Measurements from ENCODE around the gene SIGLEC14. TPM values are rescaled to one million over a fixed set of nuclear protein-coding genes. Genes with fewer than 3 reads are reported as not detected.

Gene SIGLEC14
- total RNA-seq, 4 donors from 2014 or later: 0.83 to 2.2 (median 0.98) TPM; not detected in 1

GRCh38 chr19:51653162-51653561 lies 6.5 kb upstream of the SIGLEC14 start:
- no peak for ATAC-seq
- no peak for DNase-seq
- Histone ChIP-seq H3K4me1 (no peaks in the 10 kb centered on the region), H3K9me3 (no peaks in the 10 kb centered on the region), H3K36me3 (no peaks in the 10 kb centered on the region), H3K27me3 (no peaks in the 10 kb centered on the region), H3K4me3 (no peak overlapping the region), H3K27ac (no peak overlapping the region)
- in situ Hi-C loops (cut with MboI; ENCODE audit: low sequenced_read_pairs in 4 of 4) (loop anchor here in 3 of 4 donors (5.0 to 25.0 kb wide), 2 partner anchors 176 to 191 kb away; partner anchors contain the start of genes SIGLEC8 (in 2 of the 3) and CEACAM18 (in 1 of the 3)), intact Hi-C loops (cut with DNase I; ENCODE audit: low total_unique reads) (no loop called here)
- TF ChIP-seq POLR2A (IDR thresholded peaks at IDR 0.05): no peak
- TF ChIP-seq CTCF (IDR thresholded peaks at IDR 0.05 in 4 of 5, conservative IDR thresholded peaks at IDR 0.05 in 1 of 5): no peak

GRCh38 chr19:51652266-51652665 lies 5.6 kb upstream of the SIGLEC14 start:
- TF ChIP-seq POLR2A (IDR thresholded peaks at IDR 0.05): no peak
- no peak for TF ChIP-seq CTCF (IDR thresholded peaks at IDR 0.05 in 4 of 5, conservative IDR thresholded peaks at IDR 0.05 in 1 of 5)
- Histone ChIP-seq H3K27me3 (no peaks in the 10 kb centered on the region), H3K27ac (no peak overlapping the region), H3K4me3 (no peak overlapping the region), H3K4me1 (no peaks in the 10 kb centered on the region), H3K36me3 (no peaks in the 10 kb centered on the region), H3K9me3 (no peaks in the 10 kb centered on the region)
- intact Hi-C loops (cut with DNase I; ENCODE audit: low total_unique reads) (no loop called here), in situ Hi-C loops (cut with MboI; ENCODE audit: low sequenced_read_pairs in 4 of 4) (loop anchor here in 3 of 4 donors (5.0 to 25.0 kb wide), 2 partner anchors 175 to 190 kb away; partner anchors contain the start of genes SIGLEC8 (in 2 of the 3) and CEACAM18 (in 1 of the 3))
- no peak for ATAC-seq
- DNase-seq: no peak

GRCh38 chr19:51651216-51651846 lies 4.7 kb upstream of the SIGLEC14 start:
- Histone ChIP-seq H3K27ac (no peak overlapping the region), H3K4me3 (no peak overlapping the region), H3K27me3 (no peaks in the 10 kb centered on the region), H3K36me3 (no peaks in the 10 kb centered on the region), H3K4me1 (no peaks in the 10 kb centered on the region), H3K9me3 (no peaks in the 10 kb centered on the region)
- in situ Hi-C loops (cut with MboI; ENCODE audit: low sequenced_read_pairs in 4 of 4) (loop anchor here in 3 of 4 donors (5.0 to 25.0 kb wide), 2 partner anchors 174 to 189 kb away; partner anchors contain the start of genes SIGLEC8 (in 2 of the 3) and CEACAM18 (in 1 of the 3)), intact Hi-C loops (cut with DNase I; ENCODE audit: low total_unique reads) (no loop called here)
- DNase-seq (no peak), ATAC-seq (peak in 1 of 2 donors; percentile 14)
- TF ChIP-seq CTCF (IDR thresholded peaks at IDR 0.05 in 4 of 5, conservative IDR thresholded peaks at IDR 0.05 in 1 of 5): no peak

- H3K27me3 ChIP-seq: no peaks in the 10 kb centered on the region
- ATAC-seq (no peak), DNase-seq (no peak)
- no peaks in the 10 kb centered on the region for H3K9me3 ChIP-seq
- no peaks in the 10 kb centered on the region for H3K36me3 ChIP-seq
- intact Hi-C loops (cut with DNase I; ENCODE audit: low total_unique reads): no loop called here
- TF ChIP-seq POLR2A (IDR thresholded peaks at IDR 0.05) (no peak), CTCF (IDR thresholded peaks at IDR 0.05 in 4 of 5, conservative IDR thresholded peaks at IDR 0.05 in 1 of 5) (no peak)
- in situ Hi-C loops (cut with MboI; ENCODE audit: low sequenced_read_pairs in 4 of 4): no loop called here
- H3K4me1 ChIP-seq: no peaks in the 10 kb centered on the region
- no peak overlapping the region for H3K27ac ChIP-seq
- no peak overlapping the region for H3K4me3 ChIP-seq
Measured at GRCh38 chr19:51647318-51647717, 693 bp upstream of the SIGLEC14 start.
